ENCODE results near the gene ATP8A1. TPM values are rescaled to one million over a fixed set of nuclear protein-coding genes. Genes with fewer than 3 reads are reported as not detected.

ATP8A1 gene
- total and polyA plus RNA-seq, 2 of the 4 experiments (the other 2 are of a cell fraction) = 0.12 to 0.36 TPM

- POLR2A ChIA-PET (ENCODE audit: unreplicated experiment) = no interaction called here
- no peak overlapping the region for H3K27ac ChIP-seq (ENCODE audit: insufficient read depth, low read length)
- no peak for ATAC-seq (ENCODE audit: low read depth)
- no peak overlapping the region for H2AK9ac ChIP-seq (replicated peaks; ENCODE audit: low read depth, low read length, poor library complexity)
- H4K20me1 ChIP-seq (ENCODE audit: insufficient read depth, low read length) = no peaks in the 10 kb centered on the region
- no peak overlapping the region for H3K4me2 ChIP-seq (ENCODE audit: low read depth, low read length)
- CTCF ChIA-PET = no interaction called here
- no peak overlapping the region for H4K5ac ChIP-seq (ENCODE audit: low read depth, low read length)
- intact Hi-C loops (cut with micrococcal nuclease) = no loop called here
- no peak overlapping the region for H3K4ac ChIP-seq (ENCODE audit: low read depth, low read length)
- in situ Hi-C loops (cut with MboI; ENCODE audit: low sequenced_read_pairs) = no loop called here
- H3K18ac ChIP-seq (ENCODE audit: low read depth, low read length) = no peak overlapping the region
- H3K79me1 ChIP-seq (ENCODE audit: low read depth in 1 of 2, low read length in 2 of 2) = no peaks in the 10 kb centered on the region
- H3K9me3 ChIP-seq (ENCODE audit: control insufficient read depth, insufficient read depth, low read length) = no peaks in the 10 kb centered on the region
- H3K23ac ChIP-seq (ENCODE audit: low read depth, low read length) = no peak overlapping the region
- no peak overlapping the region for H2AK5ac ChIP-seq (ENCODE audit: low read depth, low read length)
- no peak overlapping the region for H3K4me3 ChIP-seq (ENCODE audit: insufficient read depth, low read depth, low read length)
- BruUV-seq (replicated peaks) = no TSS peak
- no peak overlapping the region for H3K9ac ChIP-seq (ENCODE audit: low read depth, low read length)
- no peak for DNase-seq
- no peak overlapping the region for H2BK15ac ChIP-seq (ENCODE audit: low read depth, low read length)
- no peaks in the 10 kb centered on the region for H3K9me1 ChIP-seq (ENCODE audit: insufficient read depth, low read length)
- no peak overlapping the region for H2AFZ ChIP-seq (replicated peaks; ENCODE audit: low read length, poor library complexity)
- H3K56ac ChIP-seq (ENCODE audit: extremely low read depth, insufficient read depth, low read length) = no peak overlapping the region
- TF ChIP-seq POLR2A (IDR thresholded peaks at IDR 0.05; ENCODE audit: low read depth, low read length) = no peak
- TF ChIP-seq ELK1 (IDR thresholded peaks at IDR 0.05; ENCODE audit: borderline replicate concordance, low read depth, low read length) = no peak
- no peak for TF ChIP-seq MXI1 (IDR thresholded peaks at IDR 0.05; ENCODE audit: borderline replicate concordance, low read depth, low read length)
- TF ChIP-seq MAZ (IDR thresholded peaks at IDR 0.05; ENCODE audit: borderline replicate concordance, low read depth, low read length) = no peak
- no peak for TF ChIP-seq RFX5 (IDR thresholded peaks at IDR 0.05; ENCODE audit: low read depth, low read length)
- TF ChIP-seq SMC3 (IDR thresholded peaks at IDR 0.05; ENCODE audit: low read depth, low read length) = no peak
- TF ChIP-seq FOS (IDR thresholded peaks at IDR 0.05; ENCODE audit: low read depth, low read length) = no peak
- no peak for TF ChIP-seq MAFK (IDR thresholded peaks at IDR 0.05; ENCODE audit: low read depth, low read length)
- TF ChIP-seq RAD21 (IDR thresholded peaks at IDR 0.05; ENCODE audit: low read length) = no peak
- no peak for TF ChIP-seq RCOR1 (IDR thresholded peaks at IDR 0.05; ENCODE audit: insufficient replicate concordance, low read length)
- no peak for TF ChIP-seq BHLHE40 (IDR thresholded peaks at IDR 0.05; ENCODE audit: low read depth, low read length)
- TF ChIP-seq CHD1 (IDR thresholded peaks at IDR 0.05; ENCODE audit: low read depth, low read length) = no peak
- TF ChIP-seq NFE2L2 (IDR thresholded peaks at IDR 0.05; ENCODE audit: low read depth, low read length) = no peak
- no peak for TF ChIP-seq CTCF (conservative IDR thresholded peaks at IDR 0.05; ENCODE audit: low read depth, low read length)
- TF ChIP-seq USF2 (IDR thresholded peaks at IDR 0.05; ENCODE audit: low read depth, low read length) = no peak
- no peak for TF ChIP-seq CEBPB (IDR thresholded peaks at IDR 0.05; ENCODE audit: low read depth, low read length)
- H2BK5ac ChIP-seq (ENCODE audit: low read depth, low read length, poor library complexity, severe bottlenecking) = no peak overlapping the region
- H2BK120ac ChIP-seq (ENCODE audit: low read depth, low read length) = no peak overlapping the region
- no CpG with 5 or more reads among the region's 4 CpGs for WGBS, 2 experiments (ENCODE audit: extremely low coverage in 2 of 2, insufficient read length in 1 of 2)
- no peaks in the 10 kb centered on the region for H3K36me3 ChIP-seq (ENCODE audit: control insufficient read depth, insufficient read depth, low read length)
- no peak overlapping the region for H2BK20ac ChIP-seq (ENCODE audit: low read depth, low read length)
- no peak overlapping the region for H4K8ac ChIP-seq (ENCODE audit: low read depth in 2 of 2, low read length in 2 of 2)
- dilution Hi-C loops (cut with HindIII; ENCODE audit: low sequenced_read_pairs, unreplicated experiment) = no loop called here
- no peaks in the 10 kb centered on the region for H3K4me1 ChIP-seq (ENCODE audit: control insufficient read depth, insufficient read depth, low read length)
- H3K27me3 ChIP-seq (ENCODE audit: control insufficient read depth, insufficient read depth, low read length) = no peaks in the 10 kb centered on the region
- no peak overlapping the region for H3K14ac ChIP-seq (replicated peaks; ENCODE audit: low read depth, low read length)
- H4K91ac ChIP-seq (ENCODE audit: insufficient read depth, low read depth, low read length) = no peak overlapping the region
Observed at GRCh38 chr4:42531341-42532030, 125.4 kb downstream of the ATP8A1 start.

Data from IMR-90 (cell line).